OCI-LY1 (cell line): ENCODE data around the gene DIDO1.

Experiments used
- H2AFZ ChIP-seq: fragments of 200-600 bp; sonication (generic), shearing (Covaris generic); 2 replicates; pipeline ENCODE4 v1.6.0; 2014; ENCODE audit warnings: antibody characterized with exemption, mild to moderate bottlenecking, low read length
- H3F3A ChIP-seq: fragments of 200-600 bp; sonication (generic), shearing (Covaris generic); 2 replicates; pipeline ENCODE4 v1.6.0; 2014; ENCODE audit warnings: mild to moderate bottlenecking, antibody characterized with exemption, low read length, moderate library complexity; ENCODE audit not compliant: insufficient read depth
- H3K27ac ChIP-seq: fragments of 200-600 bp; sonication (generic); 2 replicates; pipeline ENCODE4 v1.5.1; 2014; ENCODE audit warnings: low read length, mixed run types, mild to moderate bottlenecking, low read depth; ENCODE audit not compliant: poor library complexity, severe bottlenecking
- H3K27me3 ChIP-seq: fragments of 200-600 bp; sonication (generic); 2 replicates; pipeline ENCODE4 v1.6.0; 2014; ENCODE audit warnings: antibody characterized with exemption, mild to moderate bottlenecking, low read length, moderate library complexity; ENCODE audit not compliant: insufficient read depth
- H3K36me3 ChIP-seq: fragments of 200-600 bp; sonication (generic); 2 replicates; pipeline ENCODE4 v1.6.1; 2014; ENCODE audit warnings: mild to moderate bottlenecking, antibody characterized with exemption, low read length, moderate library complexity, mixed read lengths; ENCODE audit not compliant: insufficient read depth
- H3K4me1 ChIP-seq: fragments of 200-600 bp; sonication (generic); 2 replicates; pipeline ENCODE4 v1.5.1; 2014; ENCODE audit warnings: mild to moderate bottlenecking, low read length, moderate library complexity; ENCODE audit not compliant: insufficient read depth, severe bottlenecking
- H3K4me2 ChIP-seq: fragments of 200-600 bp; sonication (generic), shearing (Covaris generic); 2 replicates; pipeline ENCODE4 v1.6.1; 2014; ENCODE audit warnings: low read length
- H3K4me3 ChIP-seq: fragments of 200-600 bp; sonication (generic); 2 replicates; pipeline ENCODE4 v1.5.1; 2014; ENCODE audit warnings: low read length, low read depth, mild to moderate bottlenecking, mixed read lengths; ENCODE audit not compliant: poor library complexity, severe bottlenecking
- H3K79me2 ChIP-seq: fragments of 200-600 bp; shearing (Covaris generic); 2 replicates; pipeline ENCODE4 v1.6.1; 2016; ENCODE audit warnings: mixed run types, low read length, mixed read lengths; ENCODE audit not compliant: insufficient read depth
- H3K9ac ChIP-seq: fragments of 200-600 bp; sonication (generic), shearing (Covaris generic); 2 replicates; pipeline ENCODE4 v1.6.1; 2014; ENCODE audit warnings: mild to moderate bottlenecking, low read length, mixed read lengths
- H3K9me2 ChIP-seq: fragments of 200-600 bp; sonication (generic), shearing (Covaris generic); 2 replicates; pipeline ENCODE4 v1.6.1; 2014; ENCODE audit warnings: low read depth, mild to moderate bottlenecking, low read length, mixed read lengths
- H3K9me3 ChIP-seq: fragments of 200-600 bp; shearing (Covaris generic); 2 replicates; pipeline ENCODE4 v1.6.1; 2014; ENCODE audit warnings: low read length, mixed read lengths
- H4K20me1 ChIP-seq: fragments of 200-600 bp; sonication (generic), shearing (Covaris generic); 2 replicates; pipeline ENCODE4 v1.6.0; 2016; ENCODE audit warnings: mild to moderate bottlenecking, low read length; ENCODE audit not compliant: insufficient read depth
- CTCF ChIP-seq: fragments of 200-600 bp; sonication (generic), shearing (Covaris generic); IDR thresholded peaks from 2 replicates; pipeline ENCODE4 v1.5.1; 2017; ENCODE audit warnings: mild to moderate bottlenecking, antibody characterized with exemption, low read length, moderate library complexity, mixed read lengths
- EZH2 ChIP-seq: fragments of 200-600 bp; sonication (generic), shearing (Covaris generic); IDR thresholded peaks from 2 replicates; pipeline ENCODE4 v1.8.0; 2017; ENCODE audit warnings: borderline replicate concordance, mixed run types, mild to moderate bottlenecking, antibody characterized with exemption, low read length, moderate library complexity, mixed read lengths

The DIDO1 gene

GRCh38 chr20:62951143-62951895 lies 25.0 kb upstream of the DIDO1 start:
- no peak overlapping the region for H3K4me2 ChIP-seq

GRCh38 chr20:62950741-62951140 lies 24.4 kb upstream of the DIDO1 start:
- Histone ChIP-seq H3K4me2 (no peak overlapping the region), H3K4me3 (no peak overlapping the region), H3K27me3 (no peaks in the 10 kb centered on the region), H4K20me1 (no peaks in the 10 kb centered on the region), H3K9me3 (0 out of 2 replicates have a peak, but pooled peaks cover 2% of the 10 kb centered on the region), H3K36me3 (peaks cover 49% of the 10 kb centered on the region), H3F3A (no peaks in the 10 kb centered on the region), H3K9ac (no peak overlapping the region), H3K27ac (peak overlapping the region; percentile 44), H3K4me1 (peaks cover 29% of the 10 kb centered on the region), H2AFZ (no peak overlapping the region), H3K79me2 (no peaks in the 10 kb centered on the region), H3K9me2 (no peaks in the 10 kb centered on the region)
- TF ChIP-seq EZH2 (no peak), CTCF (no peak)

More at GRCh38 chr20:62951143-62951895, 25.0 kb upstream of the DIDO1 start:
- no peak overlapping the region for H3K9ac ChIP-seq
- TF ChIP-seq EZH2 (no peak), CTCF (no peak)
- H3K27me3 ChIP-seq = no peaks in the 10 kb centered on the region
- H3K79me2 ChIP-seq = no peaks in the 10 kb centered on the region
- H3K4me3 ChIP-seq = no peak overlapping the region
- no peaks in the 10 kb centered on the region for H3K9me2 ChIP-seq
- peak overlapping the region; percentile 44 for H3K27ac ChIP-seq
- H3K9me3 ChIP-seq = 0 out of 2 replicates have a peak, but pooled peaks cover 2% of the 10 kb centered on the region
- peaks cover 43% of the 10 kb centered on the region for H3K36me3 ChIP-seq
- H4K20me1 ChIP-seq = no peaks in the 10 kb centered on the region
- H3F3A ChIP-seq = no peaks in the 10 kb centered on the region
- peaks cover 29% of the 10 kb centered on the region for H3K4me1 ChIP-seq
- H2AFZ ChIP-seq = no peak overlapping the region

- H3K27ac ChIP-seq = no peak overlapping the region
- H2AFZ ChIP-seq = no peak overlapping the region
- peaks cover 29% of the 10 kb centered on the region for H3K4me1 ChIP-seq
- no peaks in the 10 kb centered on the region for H4K20me1 ChIP-seq
- no peak for TF ChIP-seq CTCF
- TF ChIP-seq EZH2 = no peak
- H3K4me2 ChIP-seq = no peak overlapping the region
- H3K9me2 ChIP-seq = no peaks in the 10 kb centered on the region
- 0 out of 2 replicates have a peak, but pooled peaks cover 2% of the 10 kb centered on the region for H3K9me3 ChIP-seq
- H3K4me3 ChIP-seq = no peak overlapping the region
- H3K36me3 ChIP-seq = peaks cover 57% of the 10 kb centered on the region
- no peaks in the 10 kb centered on the region for H3F3A ChIP-seq
- H3K9ac ChIP-seq = no peak overlapping the region
- H3K79me2 ChIP-seq = no peaks in the 10 kb centered on the region
- H3K27me3 ChIP-seq = no peaks in the 10 kb centered on the region
Observed at GRCh38 chr20:62949962-62950361, 23.7 kb upstream of the DIDO1 start.
